ENCODE measurements around the gene KCNIP1. TPM values are rescaled to one million over a fixed set of nuclear protein-coding genes. Genes with fewer than 3 reads are reported as not detected.

KCNIP1 gene
- total RNA-seq, 1 donor from 2014 or later, result not detected

DNA sequence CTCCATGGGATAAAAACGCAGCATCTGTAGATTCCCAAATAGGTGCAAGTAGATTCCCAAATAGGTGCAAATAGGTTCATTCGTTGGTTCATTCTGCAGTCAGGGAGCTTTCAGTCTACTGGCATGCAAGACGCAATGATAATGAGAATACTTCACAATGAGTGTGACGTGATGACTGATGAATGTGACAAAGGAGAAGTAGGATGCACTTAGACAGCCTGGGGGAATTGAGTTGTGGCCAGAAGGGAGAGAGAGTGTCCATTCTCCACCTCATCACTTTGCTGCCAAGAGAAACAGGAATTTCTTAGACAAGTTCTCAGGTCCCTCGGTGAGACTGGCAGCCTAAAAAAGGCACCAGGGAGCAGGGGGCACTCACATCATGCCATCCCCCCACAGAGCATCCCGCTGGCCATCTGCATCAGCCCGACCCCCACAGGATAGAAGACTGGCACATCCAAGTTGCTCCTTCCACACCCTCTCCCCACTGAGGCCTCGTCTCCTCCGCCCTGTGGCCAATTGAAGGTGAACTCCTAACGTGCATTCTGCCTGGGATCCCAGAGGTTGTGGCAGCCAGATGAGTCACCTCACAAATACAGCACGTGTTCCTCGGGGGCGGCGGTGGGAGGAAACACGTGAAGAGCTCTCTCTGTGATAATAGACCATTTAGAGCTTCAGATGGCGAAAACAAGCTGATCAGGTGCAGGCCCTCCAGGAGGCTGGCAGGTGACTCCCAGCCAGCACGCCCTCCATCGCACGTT is 19.9 kb upstream of the KCNIP1 start:
- no peak for DNase-seq (ENCODE audit: low spot score)

DNA sequence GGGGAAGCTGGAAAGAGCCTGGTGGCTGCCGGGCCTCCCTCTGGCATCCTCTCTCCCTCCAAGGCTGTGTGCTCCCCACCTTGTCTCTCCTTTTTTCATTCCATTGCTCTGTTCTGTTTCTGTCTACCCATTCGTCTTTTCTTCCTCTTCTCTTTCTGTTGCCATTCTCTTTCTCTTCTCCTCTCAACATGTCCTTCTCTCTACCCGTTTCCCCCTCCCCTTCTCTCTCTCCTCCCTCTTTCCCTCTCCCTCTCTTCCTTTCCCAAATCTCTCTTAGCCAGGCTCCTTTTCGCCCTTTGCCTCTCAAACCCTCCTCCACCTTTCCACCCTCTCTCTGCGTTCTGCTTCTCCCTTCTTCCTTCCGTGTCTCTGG is 19.4 kb upstream of the KCNIP1 start:
- no peak for DNase-seq (ENCODE audit: low spot score)

DNA sequence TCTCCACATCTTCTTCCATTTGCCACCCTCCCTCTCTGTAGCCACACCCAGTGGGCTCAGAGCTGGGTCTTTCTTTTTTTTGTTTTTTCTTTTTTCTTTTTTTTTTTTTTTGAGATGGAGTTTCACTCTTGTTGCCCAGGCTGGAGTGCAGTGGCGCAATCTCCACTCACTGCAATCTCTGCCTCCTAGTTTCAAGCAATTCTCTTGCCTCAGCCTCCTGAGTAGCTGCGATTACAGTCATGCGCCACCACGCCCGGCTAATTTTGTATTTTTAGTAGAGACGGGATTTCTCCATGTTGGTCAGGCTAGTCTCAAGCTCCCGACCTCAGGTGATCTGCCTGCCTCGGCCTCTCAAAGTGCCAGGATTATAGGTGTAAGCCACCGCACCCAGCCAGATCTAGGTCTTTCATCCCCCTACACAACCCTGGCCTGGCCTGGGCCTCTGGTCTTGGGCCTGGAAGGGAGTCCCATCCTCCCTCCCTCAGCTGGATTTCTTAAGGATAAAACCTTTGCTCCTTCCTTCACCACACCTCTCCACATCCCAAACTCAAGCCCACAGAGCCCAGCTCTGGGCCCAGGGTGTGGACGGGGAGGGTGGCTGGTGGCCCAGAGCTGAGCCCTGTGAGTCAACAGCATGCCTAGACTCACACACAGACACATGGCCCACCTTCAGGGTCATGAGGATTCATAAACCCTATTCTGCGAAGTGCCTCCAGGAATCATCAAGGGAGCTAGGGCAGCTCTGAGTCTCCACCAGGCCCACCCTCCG is 18.8 kb upstream of the KCNIP1 start:
- no peak for DNase-seq (ENCODE audit: low spot score)

DNA sequence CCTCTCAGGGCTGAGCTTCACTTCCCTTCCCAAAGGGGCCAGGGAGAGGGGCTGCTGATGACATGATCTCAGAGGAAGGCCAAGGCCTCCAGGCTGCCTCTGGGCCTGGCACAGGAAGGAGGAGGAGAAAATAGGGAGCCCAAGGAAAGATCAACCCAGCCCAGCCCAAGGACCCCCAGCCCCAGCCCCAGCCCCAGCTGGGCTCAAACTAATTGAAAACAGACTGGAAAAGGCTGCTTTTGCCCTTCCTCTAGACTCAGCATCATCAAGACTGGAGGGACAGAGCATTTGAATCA is 18.3 kb upstream of the KCNIP1 start:
- no peak for DNase-seq (ENCODE audit: low spot score)

DNA sequence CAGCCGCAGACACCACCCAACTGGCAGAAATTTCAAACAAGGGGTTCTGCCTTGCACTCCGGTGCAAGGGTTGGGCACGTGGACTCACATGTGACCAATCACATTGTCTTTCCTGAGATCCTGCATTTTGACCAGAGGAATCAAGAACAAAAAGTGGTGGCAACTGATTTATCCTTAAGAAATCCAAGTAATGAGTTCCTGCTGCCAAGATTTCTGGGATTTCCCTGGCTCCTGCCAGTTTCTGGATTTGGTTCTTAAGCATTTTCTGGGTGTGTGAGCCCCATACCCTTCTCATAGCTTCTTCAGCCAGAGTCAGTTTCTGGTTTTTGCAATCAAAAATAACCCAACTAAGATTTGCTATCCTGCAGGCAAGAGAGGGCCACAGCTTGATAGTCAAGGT is 17.4 kb upstream of the KCNIP1 start:
- DNase-seq (ENCODE audit: low spot score), result no peak

DNA sequence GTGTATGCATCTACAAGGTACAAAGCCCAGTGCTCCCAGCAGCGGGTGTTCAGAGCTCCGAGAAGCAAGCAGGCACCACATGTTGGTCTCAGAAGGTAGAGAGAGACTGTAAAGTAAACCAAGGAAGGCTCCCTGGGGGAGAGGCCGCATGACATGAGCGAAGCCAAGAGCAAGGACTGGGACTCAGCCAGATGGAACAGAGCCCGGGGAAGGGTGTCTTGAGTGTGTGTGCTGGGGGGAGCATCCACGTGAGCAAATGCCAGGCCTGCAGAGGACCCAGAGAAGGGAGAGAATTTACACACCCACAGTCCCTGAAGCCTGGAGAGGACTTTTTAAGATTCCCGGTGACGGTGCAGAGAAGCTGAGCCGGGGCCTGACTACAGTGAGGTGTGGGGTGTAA is 15.2 kb upstream of the KCNIP1 start:
- no peak for DNase-seq (ENCODE audit: low spot score)

DNA sequence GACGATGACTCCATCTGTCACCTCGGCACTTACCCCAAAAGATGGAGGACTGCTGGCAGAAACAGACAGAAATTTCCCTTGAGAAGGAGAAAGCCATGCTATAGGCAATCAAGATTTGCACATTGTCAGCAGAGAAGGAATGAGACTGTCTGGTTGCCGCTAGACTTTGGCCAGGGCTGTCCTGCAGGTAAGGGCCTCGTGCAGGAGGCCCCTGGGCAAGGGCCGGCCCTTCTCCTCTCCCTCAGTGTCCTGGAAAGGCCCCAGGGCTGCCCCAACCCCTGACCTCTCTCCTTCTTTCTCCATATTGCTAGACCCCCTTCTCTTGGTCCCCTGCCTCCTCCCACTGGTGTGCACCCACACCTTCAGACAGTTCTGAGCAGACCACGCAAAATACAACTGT is 14.6 kb upstream of the KCNIP1 start:
- no peak for DNase-seq (ENCODE audit: low spot score)

DNA sequence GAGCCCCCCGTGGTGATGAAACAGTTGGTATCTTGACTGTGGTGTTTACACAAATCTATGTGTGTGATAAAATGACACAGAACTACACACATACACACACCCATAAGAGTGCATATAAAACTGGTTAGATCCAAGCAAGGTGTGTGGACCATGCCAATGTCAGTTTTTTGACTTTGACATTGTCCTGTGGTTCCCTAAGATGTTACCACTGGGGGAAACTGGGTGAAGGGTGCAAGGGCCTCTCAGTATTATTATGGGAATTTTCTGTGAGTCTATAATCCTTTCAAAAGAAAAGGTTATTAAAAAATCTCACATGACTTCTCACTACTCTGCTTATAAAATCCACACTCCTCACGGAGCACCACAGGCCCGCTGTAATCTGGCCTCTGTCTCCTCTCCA is 13.4 kb upstream of the KCNIP1 start:
- DNase-seq (ENCODE audit: low spot score), result no peak

DNA sequence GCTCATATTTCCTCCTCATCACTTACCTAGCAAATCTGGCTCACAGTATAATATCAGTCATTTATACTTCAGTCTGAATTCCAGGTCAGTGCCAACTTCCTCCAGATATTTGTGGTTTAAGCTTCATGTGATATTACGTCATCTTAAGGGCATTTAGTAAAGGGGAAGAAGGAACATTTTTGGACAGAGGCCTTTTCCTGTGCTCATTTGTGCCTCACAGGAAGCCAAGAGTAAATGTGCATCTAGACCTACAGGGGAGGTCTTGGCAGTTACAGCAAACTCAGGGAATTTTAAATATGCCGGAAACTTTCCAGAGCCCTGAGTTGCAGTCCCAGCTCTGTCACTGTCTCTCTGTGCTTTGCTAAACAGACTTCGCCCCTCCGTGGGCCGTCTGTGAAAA is 12.3 kb upstream of the KCNIP1 start:
- no peak for DNase-seq (ENCODE audit: low spot score)

DNA sequence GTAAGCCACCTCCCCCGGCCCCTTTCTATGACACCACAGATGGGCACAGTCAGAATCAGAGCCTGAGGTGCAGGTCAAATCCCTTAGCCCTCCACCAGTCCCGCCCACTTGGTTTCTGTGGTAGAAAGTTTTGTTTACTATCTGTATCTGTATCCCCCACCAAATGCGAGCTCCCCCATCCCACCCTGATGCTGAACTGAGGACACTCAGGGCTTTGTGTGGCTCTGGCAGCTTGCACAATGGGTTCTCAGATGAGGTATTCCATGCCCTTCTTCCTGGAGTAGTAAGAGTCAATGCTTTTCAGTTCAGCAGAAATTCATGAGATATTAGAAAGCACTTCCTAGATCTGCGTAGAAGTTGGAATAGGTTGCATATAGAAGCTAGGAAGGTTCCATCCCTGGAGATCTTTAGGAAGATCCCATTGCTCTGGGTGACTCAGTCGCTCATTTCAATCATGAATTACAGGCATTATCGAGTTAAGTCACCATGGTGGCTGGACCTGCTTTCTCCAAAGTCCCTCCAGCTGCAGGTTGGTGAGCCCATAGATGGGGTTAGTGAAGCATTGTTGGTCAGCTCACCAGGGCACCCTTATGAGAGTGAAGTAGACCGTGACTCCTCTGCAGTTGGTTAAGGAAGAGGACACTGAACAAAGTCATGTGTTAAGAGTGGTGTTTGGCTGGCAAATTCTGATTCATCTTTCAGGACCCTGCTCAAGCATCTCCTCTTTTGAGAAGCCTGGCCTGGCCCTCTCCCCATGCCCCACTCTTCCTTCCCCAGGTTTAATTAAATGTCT is 10.6 kb upstream of the KCNIP1 start:
- DNase-seq (ENCODE audit: low spot score), result no peak

DNA sequence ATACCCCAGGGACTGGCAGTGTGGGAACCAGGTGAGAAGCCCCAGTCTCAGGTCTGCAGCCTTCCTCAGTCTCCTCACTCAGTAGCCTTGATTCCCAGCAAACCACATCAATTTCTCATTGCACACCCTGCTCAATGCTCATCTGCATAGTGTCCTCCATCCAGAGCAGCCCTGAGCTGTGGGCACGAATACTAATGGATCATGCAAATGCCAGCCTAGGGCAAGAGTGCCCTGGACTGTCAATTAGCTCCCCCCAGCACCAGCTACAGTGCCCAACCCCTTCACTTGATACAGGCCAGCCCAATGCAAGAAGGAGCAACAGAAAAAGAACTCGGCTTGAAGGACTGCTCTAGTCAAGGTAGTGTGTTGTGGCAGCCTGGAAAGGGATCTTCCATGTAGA is 9.8 kb upstream of the KCNIP1 start:
- DNase-seq (ENCODE audit: low spot score), result no peak

DNA sequence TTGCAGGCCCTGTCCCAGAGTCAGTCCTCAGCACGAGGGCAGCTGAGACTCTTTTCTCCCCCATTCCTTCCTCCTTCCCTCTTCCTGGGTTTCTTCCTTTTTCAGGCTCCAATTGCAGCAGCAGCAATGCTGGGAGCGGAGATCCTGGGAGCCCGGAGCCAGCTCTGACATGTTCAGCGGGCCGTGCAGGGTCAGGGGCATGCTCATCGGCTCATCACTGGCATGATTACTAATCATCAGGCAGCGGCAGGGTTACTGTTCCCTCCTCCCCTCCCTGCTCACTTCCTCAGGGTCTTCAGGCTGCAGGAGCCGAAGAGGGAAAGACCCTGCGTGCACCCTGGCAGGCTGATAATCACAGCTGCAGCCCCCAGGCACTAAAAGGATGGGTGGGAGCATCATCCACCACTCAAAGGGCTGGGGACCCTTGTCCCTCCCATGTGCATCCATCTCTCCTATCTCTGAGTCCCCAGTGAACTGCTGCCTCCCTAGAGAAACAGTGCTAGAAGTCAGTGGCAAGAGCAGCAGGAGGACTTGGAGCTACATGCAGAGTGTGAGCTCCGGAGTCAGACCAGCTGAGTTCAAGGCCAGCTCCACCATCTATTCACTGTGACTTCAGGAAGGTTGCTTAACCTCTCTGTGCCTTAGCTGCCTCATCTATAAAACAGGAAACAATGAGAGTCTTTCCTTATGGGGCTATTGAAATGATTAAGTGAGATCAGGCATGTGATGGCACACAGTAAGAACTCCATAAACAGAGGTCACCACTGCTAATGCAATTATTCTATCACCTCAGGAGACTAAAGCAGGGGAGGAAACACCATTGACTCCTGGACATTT is 7.8 kb upstream of the KCNIP1 start:
- DNase-seq (ENCODE audit: low spot score), result no peak

DNA sequence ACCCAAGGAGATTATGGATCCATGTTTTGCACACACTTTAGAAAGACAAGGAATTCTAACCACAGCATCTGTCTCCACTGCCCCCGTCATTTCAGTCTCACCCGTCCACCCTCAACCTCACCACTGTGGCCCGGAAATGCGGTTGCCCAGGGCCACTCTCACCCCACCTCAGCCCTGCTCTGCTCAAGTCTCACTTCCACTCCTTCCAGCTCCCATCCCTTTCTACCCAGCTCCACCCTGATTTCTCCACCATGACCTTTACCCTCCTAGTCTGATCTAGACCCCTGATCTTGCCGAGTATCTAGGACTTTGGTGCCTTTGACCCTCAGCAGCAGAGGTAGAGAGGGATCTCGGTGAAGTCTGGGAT is 7.2 kb upstream of the KCNIP1 start:
- no peak for DNase-seq (ENCODE audit: low spot score)

DNA sequence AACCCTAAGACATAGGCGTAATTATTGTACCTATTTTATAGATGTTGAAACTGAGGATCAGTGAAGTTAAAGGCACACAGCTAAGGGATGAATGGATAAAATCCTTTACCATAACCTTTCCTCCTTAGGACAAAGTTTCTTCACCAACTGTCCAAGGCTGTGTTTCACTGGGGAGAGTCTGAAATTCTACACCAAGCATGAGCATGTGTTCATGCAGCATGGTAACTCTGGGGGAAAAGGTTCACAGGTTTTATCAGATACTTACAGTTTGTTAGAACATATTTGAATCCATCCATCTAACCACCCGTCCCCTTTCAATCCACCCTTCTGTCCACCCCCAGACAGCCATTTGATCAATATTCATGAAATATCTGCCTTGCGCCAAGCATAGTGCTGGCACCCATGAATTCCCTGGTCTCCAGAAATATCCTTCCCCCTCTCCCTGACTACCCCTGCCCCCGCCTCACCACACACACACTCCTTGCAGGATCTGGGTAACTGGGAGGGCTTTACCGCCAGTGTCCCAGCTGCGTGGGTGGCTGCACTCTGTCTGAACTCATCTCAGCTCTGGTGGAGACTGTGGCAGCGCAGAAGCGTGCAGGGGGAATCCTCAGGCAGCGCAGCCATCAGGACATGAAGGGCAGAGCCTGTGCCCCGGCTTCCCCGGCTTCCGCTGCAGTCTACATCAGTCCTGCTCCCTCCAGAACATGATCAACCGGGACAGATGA is 6.3 kb upstream of the KCNIP1 start:
- no peak for DNase-seq (ENCODE audit: low spot score)

DNA sequence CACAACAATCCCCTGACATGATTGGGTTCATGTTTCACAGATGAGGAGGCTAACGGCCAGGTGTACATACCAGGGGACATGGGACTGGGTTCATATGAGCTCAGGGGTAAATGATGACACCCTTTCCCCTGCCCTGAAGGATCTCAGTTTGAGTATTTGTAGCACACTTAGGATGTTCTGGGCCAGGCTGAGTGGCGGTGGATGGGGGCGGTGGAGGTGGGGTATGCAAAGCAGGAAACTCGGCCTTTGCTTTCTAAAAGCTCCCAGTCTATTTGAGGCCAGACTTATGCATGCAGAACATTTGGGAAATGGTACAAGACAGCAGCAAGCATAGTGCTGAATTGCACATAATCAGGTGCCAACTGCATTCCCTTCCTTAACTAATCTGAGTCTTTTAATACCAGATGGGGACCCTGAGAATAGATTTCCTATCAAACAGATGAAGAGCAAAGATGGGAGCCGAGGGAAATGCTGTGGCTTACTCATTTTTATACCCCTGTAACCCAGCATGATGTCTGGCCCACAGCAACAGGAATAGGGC is 4.9 kb upstream of the KCNIP1 start:
- DNase-seq (ENCODE audit: low spot score), result no peak

DNA sequence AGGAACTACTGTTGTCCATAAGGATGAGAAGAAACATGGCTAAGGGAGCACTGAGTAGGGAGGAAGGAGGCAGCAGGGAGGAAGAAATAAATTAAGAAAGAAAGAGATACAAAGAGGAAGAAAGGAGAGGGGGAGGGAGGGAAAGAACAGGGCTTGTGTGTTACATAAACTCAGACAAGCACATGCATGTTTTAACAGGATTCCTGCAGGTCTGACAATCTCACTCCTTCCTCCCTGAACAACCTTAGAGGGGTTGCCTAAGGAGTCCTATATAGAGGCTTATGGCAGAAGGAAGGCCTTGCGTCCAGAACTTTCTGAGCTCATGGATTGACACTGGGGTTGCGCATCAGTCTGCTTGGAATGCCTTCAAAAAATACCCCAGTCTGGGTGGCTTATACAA is 4.2 kb upstream of the KCNIP1 start:
- no peak for DNase-seq (ENCODE audit: low spot score)

DNA sequence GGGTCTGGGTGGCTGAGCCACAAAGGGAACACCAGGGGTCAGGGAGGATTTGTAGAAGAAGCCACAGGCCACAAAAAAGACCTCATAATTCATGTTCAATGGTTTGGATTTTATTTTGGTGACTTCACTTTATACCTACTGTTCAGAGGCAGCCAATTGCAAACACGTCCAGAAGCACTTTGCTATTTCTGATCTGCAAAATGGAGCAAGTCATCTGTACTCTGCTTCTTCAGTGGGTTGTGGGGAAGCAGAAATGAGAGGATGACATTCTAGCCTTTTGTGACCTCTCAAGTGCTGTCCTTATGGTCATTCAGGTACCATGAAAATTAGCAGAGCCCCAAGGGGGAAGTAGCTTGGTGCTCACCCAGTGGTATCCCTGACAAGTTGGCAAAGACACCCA is 2.5 kb upstream of the KCNIP1 start:
- DNase-seq (ENCODE audit: low spot score), result no peak

DNA sequence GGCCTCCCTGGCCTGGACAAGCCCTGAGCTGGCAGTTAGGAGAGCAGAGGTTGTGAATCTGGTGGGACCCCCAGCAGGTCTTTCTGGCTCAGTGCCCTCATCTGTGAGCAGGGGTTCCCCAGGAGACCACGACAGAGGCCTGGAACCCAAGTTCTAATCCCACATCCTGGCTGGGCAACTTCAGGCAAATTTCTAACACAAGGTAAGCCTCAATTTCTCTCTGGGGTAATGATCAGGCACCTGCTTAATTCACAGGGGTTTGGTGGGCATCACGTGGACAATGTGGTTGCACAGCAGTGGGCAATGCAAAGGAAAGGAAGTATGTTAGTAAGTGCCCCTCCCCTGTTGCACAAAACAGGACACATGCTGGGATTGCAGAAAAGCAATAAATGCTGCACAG is 1.9 kb upstream of the KCNIP1 start:
- no peak for DNase-seq (ENCODE audit: low spot score)

DNA sequence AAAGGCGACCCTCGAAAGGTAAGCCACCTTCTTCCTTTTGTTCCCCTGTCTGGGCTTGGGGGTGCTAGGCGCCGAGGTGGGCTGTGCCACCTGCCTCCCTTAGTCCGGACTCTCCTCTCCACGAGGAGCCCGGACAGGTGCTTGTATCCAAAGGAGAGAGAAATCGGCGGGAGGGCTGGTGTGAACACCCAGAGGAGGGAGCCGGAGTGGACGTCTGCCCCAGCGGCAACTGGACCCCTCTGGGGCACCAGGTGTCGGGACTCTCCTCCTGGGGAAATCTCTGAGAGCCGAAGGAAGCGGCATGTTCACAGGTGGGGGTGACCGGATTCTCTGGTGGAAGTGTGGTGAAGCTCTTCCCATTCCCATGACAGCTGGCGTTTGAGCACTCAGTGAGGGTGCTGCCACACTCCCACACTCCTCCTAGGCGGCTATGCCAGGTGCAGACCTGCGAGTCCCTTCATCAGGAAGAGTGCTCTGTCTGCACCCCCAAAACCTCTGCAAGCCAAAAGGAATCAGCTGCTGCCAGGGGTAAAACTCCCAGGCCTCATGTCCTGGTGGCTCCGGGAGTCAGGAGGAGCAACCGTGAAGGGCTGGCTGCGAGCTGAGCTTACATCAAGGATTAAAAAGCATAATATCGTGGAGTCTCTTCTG is 921 bp downstream of the KCNIP1 start:
- DNase-seq (ENCODE audit: low spot score), result no peak

DNA sequence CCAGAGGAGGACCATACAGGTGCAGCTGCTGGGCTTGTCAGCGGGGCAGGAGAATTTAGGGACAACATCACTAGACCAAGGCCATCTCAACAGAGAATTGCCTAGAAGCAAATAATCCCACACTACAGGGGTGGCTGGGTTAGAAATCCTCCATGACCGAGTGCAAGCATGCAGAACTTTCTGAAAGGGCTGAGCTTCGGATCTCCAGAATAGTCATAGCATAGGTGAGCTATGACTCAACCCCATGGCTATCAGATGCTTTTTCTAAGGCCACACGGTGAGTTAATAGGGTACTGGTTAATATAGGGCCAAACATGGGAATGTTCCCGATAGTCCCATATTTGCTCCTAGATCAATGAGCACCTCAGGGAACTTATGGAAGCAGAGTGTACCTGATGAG is 4.2 kb downstream of the KCNIP1 start:
- no peak for DNase-seq (ENCODE audit: low spot score)

Measured in mesenteric fat pad (tissue), 1 donor.